Lower leg skin (tissue), 3 donors: Measurements from ENCODE around the gene TRIM49C.
"Not testable (repeated sequence)": the region's sequence is repeated elsewhere in the genome, so short reads cannot be mapped to it uniquely, and the experiment has no call there.

Experiments used
- CTCF ChIP-seq, 3 donors: fragments of 450-650 bp; IDR thresholded peaks; one replicate each; pipeline ENCODE4 v1.5.1; 2016; ENCODE audit warnings: antibody characterized with exemption in 3 of 3, mild to moderate bottlenecking in 3 of 3, moderate library complexity in 2 of 3
- POLR2A ChIP-seq, 2 donors: fragments of 450-650 bp; IDR thresholded peaks; one replicate each; pipeline ENCODE4 v1.6.1; 2016 to 2017; ENCODE audit warnings: antibody characterized with exemption in 2 of 2, mild to moderate bottlenecking in 1 of 2, moderate library complexity in 1 of 2

- not testable (repeated sequence) for TF ChIP-seq POLR2A, CTCF (IDR thresholded peaks at IDR 0.05)
These were observed at the start of gene TRIM49C for GRCh38 chr11:90030806-90031205.
